DND-41 (cell line): ENCODE data around the gene BRCA1.

Source experiments
- CTCF ChIP-seq: IDR thresholded peaks from 2 replicates; pipeline ENCODE4 v1.5.1; 2012; ENCODE audit warnings: borderline replicate concordance, low read length, moderate library complexity, mild to moderate bottlenecking; ENCODE audit not compliant: poor library complexity, severe bottlenecking; ENCODE audit errors: extremely low read depth
- EZH2 ChIP-seq: IDR thresholded peaks from 3 replicates; pipeline ENCODE4 v1.6.1; 2012; ENCODE audit warnings: borderline replicate concordance, low read depth, mild to moderate bottlenecking, moderate library complexity, low read length, inconsistent platforms; ENCODE audit not compliant: severe bottlenecking

DNA sequence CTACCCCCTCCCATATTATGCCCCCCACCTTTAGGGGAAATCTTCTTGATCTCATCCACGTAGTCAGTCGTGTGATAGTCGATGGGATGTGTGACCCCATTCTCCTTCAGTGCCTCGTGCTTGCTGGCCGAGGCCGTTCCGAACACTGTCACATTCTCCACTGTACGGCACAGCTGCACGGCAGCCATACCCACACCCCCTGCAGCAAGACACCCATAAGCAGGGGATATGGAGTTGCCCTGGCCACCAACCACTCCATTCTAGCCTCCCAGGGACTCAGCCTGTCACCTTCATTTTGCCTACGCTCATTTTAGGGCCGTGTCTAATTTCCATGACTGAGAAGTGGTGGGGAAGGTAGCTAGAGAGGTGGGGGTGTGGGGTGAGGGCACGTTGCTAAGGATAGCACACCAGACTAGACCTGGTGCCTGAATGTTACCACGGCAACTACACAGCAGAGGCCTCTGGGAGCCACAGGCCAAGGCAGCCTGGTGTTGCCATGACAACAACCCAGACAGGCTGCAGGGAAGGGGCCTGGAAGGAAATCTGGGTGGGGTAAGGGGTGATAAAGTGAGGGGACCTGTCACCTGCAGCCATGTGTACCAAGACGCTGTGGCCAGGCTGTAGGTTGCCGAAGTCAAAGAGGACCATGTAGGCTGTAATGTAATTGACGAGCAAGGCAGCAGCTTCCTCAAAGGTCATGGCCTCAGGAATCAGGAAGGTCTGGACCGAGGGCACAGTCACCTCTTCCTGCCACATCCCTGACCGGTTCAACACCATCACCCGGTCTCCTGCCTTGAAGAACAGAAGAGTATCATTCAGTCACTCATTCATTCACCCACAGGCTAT is 106.9 kb downstream of the BRCA1 start:
- no peak for TF ChIP-seq CTCF
- TF ChIP-seq EZH2: no peak
